NT2/D1 (cell line): ENCODE data around the gene KIF23.

Experiments used
- SUZ12 ChIP-seq: IDR thresholded peaks from 2 replicates; pipeline ENCODE4 v1.6.1; 2011; ENCODE audit not compliant: insufficient read length, insufficient read depth; ENCODE audit errors: extremely low read depth
- YY1 ChIP-seq: IDR thresholded peaks from 2 replicates; pipeline ENCODE4 v1.6.1; 2011; ENCODE audit not compliant: insufficient read length, insufficient read depth
- ZNF274 ChIP-seq: IDR thresholded peaks from 2 replicates; pipeline ENCODE4 v1.6.1; 2011; ENCODE audit warnings: mild to moderate bottlenecking, low read depth, low read length

DNA sequence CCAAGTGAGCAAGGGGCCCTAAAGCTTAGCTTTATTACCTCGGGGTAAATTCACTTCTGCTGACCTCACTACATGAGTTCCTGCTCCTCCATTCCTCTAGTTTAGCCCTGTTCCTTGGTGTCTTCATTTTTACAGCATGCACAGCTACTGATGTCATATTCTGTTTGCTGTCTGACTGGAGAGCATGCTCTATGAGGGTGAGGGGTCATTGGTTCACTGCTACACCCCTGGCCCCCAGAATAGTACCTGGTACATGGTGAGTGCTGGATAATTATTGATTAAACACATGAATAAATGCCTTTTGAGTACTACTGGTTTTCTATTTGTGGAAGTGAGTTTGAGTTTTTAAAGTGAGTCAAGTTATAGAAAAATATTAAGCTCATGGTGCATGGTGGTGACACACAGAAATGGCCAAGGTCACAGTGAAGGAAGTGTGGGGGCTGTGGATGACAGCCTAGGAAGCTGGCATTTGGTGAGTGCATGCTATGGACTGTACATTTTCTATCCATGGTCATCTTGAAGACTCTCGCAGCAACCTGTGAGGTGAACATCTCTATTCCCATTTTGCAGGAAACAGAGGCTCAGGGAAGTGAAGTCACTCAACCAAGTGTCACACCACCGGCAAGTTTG lies 72.4 kb downstream of the KIF23 start:
- no peak for TF ChIP-seq YY1
- TF ChIP-seq ZNF274 = no peak
- no peak for TF ChIP-seq SUZ12
